COR-L47 (cell line): ENCODE results near the gene LEFTY2.
"Not testable (repeated sequence)": the region's sequence is repeated elsewhere in the genome, so short reads cannot be mapped to it uniquely, and the experiment has no call there.

Experiments used
- DNase-seq: peaks from one replicate; lab custom pipeline; 2025; lab: John Stamatoyannopoulos, UW

The LEFTY2 gene

DNA sequence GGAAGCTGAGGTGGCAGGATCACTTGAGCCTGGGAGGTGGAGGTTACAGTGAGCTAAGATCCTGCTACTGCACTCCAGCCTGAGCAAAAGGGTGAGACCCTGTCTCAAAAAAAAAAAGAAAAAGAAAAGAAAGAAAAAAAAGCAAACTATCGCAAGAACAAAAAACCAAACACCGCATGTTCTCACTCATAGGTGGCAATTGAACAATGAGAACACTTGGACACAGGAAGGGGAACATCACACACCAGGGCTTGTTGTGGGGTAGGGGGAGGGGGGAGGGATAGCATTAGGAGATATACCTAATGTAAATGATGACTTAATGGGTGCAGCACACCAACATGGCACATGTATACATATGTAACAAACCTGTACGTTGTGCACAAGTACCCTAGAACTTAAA is 11.6 kb downstream of the LEFTY2 start:
- not testable (repeated sequence) for DNase-seq

DNA sequence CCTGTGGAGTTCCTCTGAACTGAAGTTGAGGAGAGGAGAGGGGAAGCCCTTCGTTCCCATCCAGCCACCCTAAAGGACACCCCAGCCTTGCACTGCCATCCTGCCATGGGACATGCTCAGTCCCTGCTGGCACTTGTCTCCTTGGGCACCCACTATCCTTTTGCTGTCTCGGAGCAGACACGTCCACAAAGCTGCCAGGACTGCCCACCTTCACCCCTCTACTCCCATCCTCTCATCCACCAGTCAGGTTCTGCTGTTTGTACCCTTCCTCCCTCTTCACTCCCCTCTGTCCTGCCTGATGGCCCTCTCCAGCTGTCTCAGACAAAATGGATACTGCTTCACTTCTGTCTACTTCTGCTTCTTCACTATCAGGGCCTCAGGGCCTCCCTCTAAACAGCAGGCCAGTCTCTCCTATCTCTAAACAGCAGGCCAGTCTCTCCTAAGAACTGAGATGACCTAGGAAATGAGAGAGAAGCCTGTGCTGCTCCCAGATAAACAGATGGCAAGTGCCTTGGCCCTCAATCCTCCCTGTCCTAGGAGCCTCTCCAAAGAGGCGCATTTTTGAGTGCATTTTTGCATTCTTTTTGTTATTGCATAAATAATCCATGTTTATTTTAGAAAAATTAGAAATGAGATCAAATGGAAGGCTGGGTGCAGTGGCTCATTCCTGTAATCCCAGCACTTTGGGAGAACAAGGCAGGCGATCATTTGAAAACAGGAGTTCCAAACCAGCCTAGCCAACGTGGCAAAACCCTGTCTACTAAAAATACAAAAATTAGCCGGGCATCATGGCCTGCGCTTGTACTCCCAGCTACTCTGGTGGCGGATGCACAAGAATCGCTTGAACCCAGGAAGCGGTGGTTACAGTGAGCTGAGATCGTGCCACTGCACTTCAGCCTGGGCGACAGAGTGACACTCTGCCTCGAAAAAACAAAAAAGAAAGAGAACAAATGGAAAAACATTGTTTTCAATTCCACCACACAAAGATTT is 12.5 kb downstream of the LEFTY2 start:
- no peak for DNase-seq

DNA sequence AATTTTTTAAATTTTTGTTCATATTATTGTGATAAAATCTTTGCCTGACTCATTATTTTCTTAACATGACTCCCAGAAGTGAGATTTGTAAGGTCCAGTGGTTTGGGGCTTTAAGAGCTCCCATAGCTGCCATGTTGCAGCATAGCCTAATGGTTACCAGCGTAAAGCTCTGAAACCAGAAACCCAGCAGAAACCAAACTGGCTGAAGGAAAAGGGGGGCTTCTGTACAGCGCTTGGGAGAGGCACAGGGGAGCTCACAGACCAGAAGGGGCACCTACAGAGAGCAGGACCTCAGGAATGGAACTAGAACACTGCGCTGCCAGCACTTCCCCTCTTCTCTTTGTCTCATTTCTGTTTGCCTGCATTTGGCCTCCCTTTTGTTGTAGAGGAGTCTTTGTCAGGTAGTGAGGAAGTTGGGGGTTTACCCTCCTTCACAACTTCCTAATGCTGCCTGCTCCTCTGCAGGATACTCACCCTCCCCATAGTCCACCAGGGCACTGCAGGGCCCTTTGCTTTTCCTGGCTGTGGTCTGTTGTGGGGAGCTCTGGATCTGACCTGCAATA is 14.4 kb downstream of the LEFTY2 start:
- DNase-seq, result no peak

DNA sequence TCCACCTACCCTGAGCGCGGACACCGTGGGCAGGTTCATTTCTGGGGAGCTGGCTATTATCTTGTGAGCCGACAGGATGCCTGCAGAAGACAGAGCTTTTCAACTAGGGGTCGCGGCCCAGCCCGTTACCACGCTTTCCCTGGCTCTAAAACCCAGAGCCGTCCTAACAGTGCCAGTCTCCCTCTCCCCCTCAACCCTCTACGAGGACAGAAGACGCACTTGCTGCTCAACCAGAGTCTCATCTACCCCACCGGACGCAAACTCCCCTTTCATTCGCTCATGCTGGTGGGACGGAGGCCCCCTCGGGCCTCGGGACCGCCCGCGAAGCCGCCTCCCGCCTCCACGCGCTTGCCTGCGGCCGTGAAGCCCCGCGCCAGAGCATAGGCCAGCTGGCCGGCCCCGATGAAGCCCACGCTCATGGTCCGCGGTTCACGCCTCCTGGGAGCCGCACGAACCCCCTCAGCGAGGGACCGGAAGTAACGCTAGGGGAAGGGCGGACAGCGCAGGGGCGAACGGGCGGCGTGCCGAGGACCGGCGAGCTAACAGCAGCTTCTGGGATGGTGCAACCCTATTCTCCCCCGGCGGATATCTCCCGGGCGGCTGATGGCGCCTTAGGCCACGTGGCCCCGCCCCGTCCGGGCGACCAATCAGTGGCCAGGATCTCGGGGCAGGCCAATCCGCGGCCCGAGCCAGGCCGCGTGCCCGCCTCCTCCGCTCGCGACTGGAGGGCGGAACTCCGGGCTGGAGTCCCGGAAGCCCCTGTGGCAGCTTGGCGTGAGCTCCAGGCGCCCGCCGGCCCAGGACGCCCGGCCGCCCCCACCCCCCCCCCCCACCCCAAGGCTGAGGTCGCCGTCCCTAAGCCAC is 17.1 kb downstream of the LEFTY2 start, which contains the start of gene PYCR2:
Gene PYCR2, minus strand, starts transcription at position 559 of the 864 bp plus-strand sequence. Its CDS starts 140 bp downstream, at position 419.
- DNase-seq, result peak; percentile 96

GRCh38 chr1:225923381-225923691 is 17.7 kb downstream of the LEFTY2 start:
- no peak for DNase-seq

DNA sequence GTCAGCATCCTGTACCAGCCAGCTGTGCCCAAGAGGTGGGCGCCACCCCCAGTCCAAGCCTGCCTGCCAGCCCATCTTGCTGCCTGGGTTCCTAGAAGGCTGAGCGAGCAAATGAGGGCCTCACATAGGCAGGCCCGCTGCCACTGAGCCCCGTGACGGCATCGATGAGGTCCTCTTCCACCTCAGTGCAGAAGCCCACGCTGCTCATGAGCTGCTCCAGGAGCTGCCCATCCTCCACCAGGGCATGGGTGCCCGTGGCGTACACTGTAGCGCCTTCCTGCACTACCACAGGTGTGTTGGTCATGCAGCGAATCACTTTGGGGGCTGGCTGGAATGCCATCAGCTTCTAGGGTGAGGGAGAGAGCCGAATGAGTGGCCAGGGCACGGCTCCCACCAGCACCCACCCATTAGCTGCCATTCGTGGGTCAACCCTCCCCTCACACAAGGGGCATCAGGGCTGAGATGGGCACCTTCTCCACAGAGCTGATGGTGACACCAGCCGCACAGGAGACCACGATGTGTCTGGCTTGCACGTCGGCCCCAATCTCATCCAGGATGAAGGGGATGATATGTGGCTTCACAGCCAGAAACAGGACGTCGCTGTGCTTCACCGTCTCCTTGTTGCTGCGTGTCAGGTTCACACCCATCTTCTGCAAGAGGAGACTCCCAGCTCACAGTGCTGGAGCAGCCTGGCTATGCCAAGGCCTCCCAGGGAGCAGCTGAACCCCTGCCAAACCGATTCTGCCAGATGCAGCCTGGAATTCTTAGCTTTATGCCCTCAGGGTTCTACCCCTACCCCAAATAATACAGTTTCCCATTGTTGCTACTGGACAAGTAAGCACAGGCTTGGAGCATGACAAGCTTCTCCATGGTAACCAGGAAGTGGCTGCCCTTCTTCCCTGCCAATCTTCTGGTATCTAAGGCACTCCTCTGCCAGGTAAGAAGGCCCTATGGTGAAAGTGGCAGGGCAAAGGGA is 19.0 kb downstream of the LEFTY2 start:
- DNase-seq, result peak; percentile 98

DNA sequence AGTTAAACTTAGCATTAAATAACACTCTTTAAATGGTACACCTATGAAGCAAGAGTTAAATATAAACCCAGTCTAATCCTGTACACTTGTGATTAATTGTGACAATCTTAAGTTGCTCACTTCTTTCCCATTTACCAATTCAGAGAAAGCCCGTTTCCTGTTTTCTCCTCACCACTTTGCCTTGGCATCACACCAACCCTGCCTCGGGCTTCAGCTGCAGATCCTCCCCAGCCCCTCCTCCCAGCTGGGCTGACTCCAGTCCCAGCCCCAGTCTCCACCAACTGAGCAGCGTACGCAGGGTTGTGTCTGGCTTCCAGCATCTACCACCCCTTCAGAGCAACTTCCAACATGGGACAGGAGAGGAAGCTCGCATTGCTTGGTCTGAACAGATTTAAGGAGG is 21.1 kb downstream of the LEFTY2 start:
- peak; percentile 62 for DNase-seq

DNA sequence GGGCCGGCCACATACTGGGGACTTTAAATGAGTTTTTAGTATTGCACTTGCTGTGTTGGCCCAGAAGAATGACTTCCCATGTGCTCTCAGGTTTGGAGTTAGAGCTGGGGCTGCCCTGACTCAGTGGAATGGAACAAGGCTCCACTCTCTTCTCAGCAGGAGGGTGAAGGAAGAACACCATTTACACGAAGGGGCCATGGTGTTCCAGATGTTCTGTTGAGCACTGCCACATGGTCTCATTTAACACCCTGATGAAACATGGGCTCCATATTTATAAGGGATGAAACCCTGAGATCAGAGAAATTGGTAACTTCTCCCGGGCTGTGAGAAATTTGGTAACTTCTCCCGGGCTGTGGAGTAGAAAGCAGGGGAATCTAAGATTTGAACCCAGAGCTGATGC is 22.7 kb downstream of the LEFTY2 start:
- DNase-seq, result no peak

GRCh38 chr1:225917536-225917935 is 23.5 kb downstream of the LEFTY2 start:
- no peak for DNase-seq

DNA sequence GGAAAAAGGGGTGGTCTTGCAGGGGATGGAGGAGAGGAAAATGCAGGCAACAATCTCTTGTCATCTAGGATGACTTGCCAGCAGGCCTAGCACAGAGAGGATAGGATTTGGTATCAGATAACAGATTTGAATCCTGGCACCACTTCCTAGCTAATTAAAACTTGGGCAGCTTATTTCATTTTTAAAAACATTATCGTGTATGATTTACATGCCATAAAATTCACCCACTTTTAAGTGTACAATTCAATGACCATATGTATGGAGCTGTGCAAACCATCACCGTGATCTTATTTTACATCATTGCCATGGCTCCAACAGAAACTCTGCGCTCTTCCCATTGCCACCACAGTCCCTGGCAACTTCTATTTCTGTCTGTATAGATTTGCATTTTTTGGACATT is 23.9 kb downstream of the LEFTY2 start:
- no peak for DNase-seq

GRCh38 chr1:225915538-225915991 is 25.5 kb downstream of the LEFTY2 start:
- no peak for DNase-seq

DNA sequence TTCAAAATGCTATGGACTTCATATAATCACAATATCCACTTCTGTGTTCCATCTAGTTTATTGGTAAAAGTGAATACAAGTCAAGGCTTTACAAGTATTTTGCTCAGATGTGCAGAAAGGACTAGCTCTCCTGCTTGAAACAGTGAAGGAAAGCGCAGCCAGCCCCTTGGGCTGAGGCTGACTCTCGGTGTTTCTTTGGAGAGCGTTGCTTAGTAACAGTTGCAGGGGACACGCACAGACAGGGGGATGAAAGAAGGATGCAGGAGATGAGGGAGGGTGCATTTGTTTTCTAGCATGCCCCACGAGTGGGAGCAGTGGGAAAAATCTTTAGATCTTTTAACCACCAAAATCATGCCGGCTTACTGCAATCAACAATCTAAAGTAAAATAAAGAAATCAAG is 26.1 kb downstream of the LEFTY2 start:
- no peak for DNase-seq

- no peak for DNase-seq
Observed at GRCh38 chr1:225914391-225914790, 26.6 kb downstream of the LEFTY2 start.

- no peak for DNase-seq
Observed at GRCh38 chr1:225911191-225912130, 29.6 kb downstream of the LEFTY2 start.

GRCh38 chr1:225909477-225909876 is 31.5 kb downstream of the LEFTY2 start:
- no peak for DNase-seq

DNA sequence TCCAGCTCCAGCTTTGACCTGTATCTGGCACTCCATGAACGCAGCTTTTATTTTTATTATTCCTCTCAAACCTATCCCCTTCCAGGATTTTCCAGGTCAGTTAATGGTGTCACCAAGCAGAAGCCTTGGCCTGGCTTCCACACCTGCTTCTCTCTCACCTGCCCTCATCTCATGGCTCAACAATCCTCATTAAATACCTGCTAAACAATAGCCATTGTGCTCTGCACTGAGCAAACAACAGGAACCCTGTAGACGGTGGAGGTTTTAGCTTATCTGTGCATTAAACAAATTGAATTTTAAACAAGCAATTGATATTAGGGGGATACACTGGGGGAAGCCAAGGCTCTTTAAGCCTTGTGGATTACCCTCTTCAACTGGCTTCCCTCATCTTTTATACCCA is 32.2 kb downstream of the LEFTY2 start:
- DNase-seq, result peak; percentile 82

GRCh38 chr1:225908013-225908640 is 32.9 kb downstream of the LEFTY2 start:
- DNase-seq, result no peak

GRCh38 chr1:225907341-225907740 is 33.7 kb downstream of the LEFTY2 start:
- DNase-seq, result no peak

GRCh38 chr1:225906467-225906866 is 34.6 kb downstream of the LEFTY2 start:
- no peak for DNase-seq

GRCh38 chr1:225903623-225904022 is 37.4 kb downstream of the LEFTY2 start:
- no peak for DNase-seq
